Endothelial cell of hepatic sinusoid (primary cell): ENCODE measurements around the gene IRX6.

Source experiments
- in situ Hi-C: cut with HindIII; loops from 2 replicates; pipeline ENCODE4 v1.10.0; 2017; ENCODE audit warnings: low sequenced_read_pairs

Gene IRX6

GRCh38 chr16:55322327-55322726 lies 1.7 kb upstream of the IRX6 start:
- in situ Hi-C loops, result no loop called here

GRCh38 chr16:55324285-55325079 lies 479 bp downstream of the IRX6 start:
- in situ Hi-C loops, result loop anchor here (5.0 kb wide), 1 partner anchor 58 kb away; no protein-coding TSS in a partner anchor

GRCh38 chr16:55325080-55325447 lies 1.1 kb downstream of the IRX6 start:
- in situ Hi-C loops, result loop anchor here (5.0 kb wide), 1 partner anchor 57 kb away; no protein-coding TSS in a partner anchor

GRCh38 chr16:55325458-55326109 lies 1.6 kb downstream of the IRX6 start:
- in situ Hi-C loops, result loop anchor here (5.0 kb wide), 1 partner anchor 57 kb away; no protein-coding TSS in a partner anchor

GRCh38 chr16:55326261-55327092 lies 2.5 kb downstream of the IRX6 start:
- in situ Hi-C loops, result loop anchor here (5.0 kb wide), 1 partner anchor 56 kb away; no protein-coding TSS in a partner anchor

- in situ Hi-C loops, result loop anchor here (5.0 kb wide), 1 partner anchor 53 kb away; no protein-coding TSS in a partner anchor
These were observed 4.9 kb downstream of the IRX6 start for GRCh38 chr16:55328611-55329569.

- in situ Hi-C loops, result loop anchor here (5.0 kb wide), 1 partner anchor 52 kb away; no protein-coding TSS in a partner anchor
These were observed 5.9 kb downstream of the IRX6 start for GRCh38 chr16:55329791-55330428.

GRCh38 chr16:55330781-55331647 lies 7.0 kb downstream of the IRX6 start:
- in situ Hi-C loops, result no loop called here

- in situ Hi-C loops, result no loop called here
These were observed 7.7 kb downstream of the IRX6 start for GRCh38 chr16:55331648-55332185.

- in situ Hi-C loops, result no loop called here
These were observed 9.7 kb downstream of the IRX6 start for GRCh38 chr16:55333684-55334083.

- in situ Hi-C loops, result no loop called here
These were observed 14.6 kb downstream of the IRX6 start for GRCh38 chr16:55338646-55339045.

GRCh38 chr16:55340445-55340844 lies 16.4 kb downstream of the IRX6 start:
- in situ Hi-C loops, result no loop called here

GRCh38 chr16:55341681-55342080 lies 17.7 kb downstream of the IRX6 start:
- in situ Hi-C loops, result no loop called here

GRCh38 chr16:55346475-55346874 lies 22.5 kb downstream of the IRX6 start:
- in situ Hi-C loops, result no loop called here

- in situ Hi-C loops, result no loop called here
These were observed 25.9 kb downstream of the IRX6 start for GRCh38 chr16:55349867-55350266.

- in situ Hi-C loops, result no loop called here
These were observed 27.0 kb downstream of the IRX6 start for GRCh38 chr16:55350984-55351383.

- in situ Hi-C loops, result no loop called here
These were observed 27.9 kb downstream of the IRX6 start for GRCh38 chr16:55351936-55352335.

- in situ Hi-C loops, result no loop called here
These were observed 33.2 kb downstream of the IRX6 start for GRCh38 chr16:55357241-55357640.
